ENCODE data around the gene IGFBP3.

The IGFBP3 gene

GRCh38 chr7:45869426-45869825 is 51.6 kb downstream of the IGFBP3 start:
- no peak overlapping the region for H3K4me3 ChIP-seq (ENCODE audit: low read depth in 1 of 5, low read length in 5 of 5)
- H3K4me1 ChIP-seq (ENCODE audit: control insufficient read depth in 5 of 5, insufficient read depth in 5 of 5, low read length in 5 of 5), result no peaks in the 10 kb centered on the region
- H3K9me3 ChIP-seq (ENCODE audit: control insufficient read depth in 5 of 5, low read length in 5 of 5), result peaks cover 0 to 7% (median 5%) of the 10 kb centered on the region in 5 donors
- no peak overlapping the region for H3K9ac ChIP-seq (ENCODE audit: low read length in 5 of 5)
- H3K27me3 ChIP-seq (ENCODE audit: control insufficient read depth in 5 of 5, insufficient read depth in 4 of 5, low read length in 5 of 5), result peaks cover 0 to 4% (median 1%) of the 10 kb centered on the region in 5 donors
- no peaks in the 10 kb centered on the region for H3K36me3 ChIP-seq (ENCODE audit: control insufficient read depth in 5 of 5, insufficient read depth in 5 of 5, low read length in 5 of 5)
- H3K27ac ChIP-seq (ENCODE audit: low read depth, low read length), result no peak overlapping the region

GRCh38 chr7:45867471-45867870 is 53.6 kb downstream of the IGFBP3 start:
- Histone ChIP-seq H3K27me3 (ENCODE audit: control insufficient read depth in 5 of 5, insufficient read depth in 4 of 5, low read length in 5 of 5) (peaks cover 0 to 14% (median 7%) of the 10 kb centered on the region in 5 donors), H3K9ac (ENCODE audit: low read length in 5 of 5) (no peak overlapping the region), H3K4me3 (ENCODE audit: low read depth in 1 of 5, low read length in 5 of 5) (no peak overlapping the region), H3K9me3 (ENCODE audit: control insufficient read depth in 5 of 5, low read length in 5 of 5) (peaks cover 0 to 7% (median 5%) of the 10 kb centered on the region in 5 donors), H3K27ac (ENCODE audit: low read depth, low read length) (no peak overlapping the region), H3K4me1 (ENCODE audit: control insufficient read depth in 5 of 5, insufficient read depth in 5 of 5, low read length in 5 of 5) (no peaks in the 10 kb centered on the region), H3K36me3 (ENCODE audit: control insufficient read depth in 5 of 5, insufficient read depth in 5 of 5, low read length in 5 of 5) (no peaks in the 10 kb centered on the region)

- no peaks in the 10 kb centered on the region for H3K4me1 ChIP-seq (ENCODE audit: control insufficient read depth in 5 of 5, insufficient read depth in 5 of 5, low read length in 5 of 5)
Observed at GRCh38 chr7:45865594-45866410, 55.3 kb downstream of the IGFBP3 start.

DNA sequence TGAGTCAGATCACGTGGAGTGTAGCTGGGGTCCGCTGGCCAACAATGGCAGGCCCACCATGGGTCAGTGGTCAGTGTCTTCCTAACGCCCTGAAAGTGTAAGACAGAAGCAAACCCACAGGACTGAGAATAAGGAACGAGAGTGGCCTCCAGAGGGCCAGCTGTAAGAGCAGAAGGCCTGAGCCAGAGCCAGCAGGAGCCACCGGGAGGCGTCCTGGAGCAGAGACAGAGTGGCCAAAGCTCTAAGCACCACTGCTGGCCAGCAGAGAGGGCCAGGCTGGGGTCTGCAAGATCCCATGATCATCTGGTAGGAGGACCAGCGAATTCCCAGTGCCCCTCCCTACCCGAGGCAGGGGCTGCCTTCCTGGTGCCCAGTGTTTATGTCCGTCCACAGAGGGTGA is 57.4 kb downstream of the IGFBP3 start:
- Histone ChIP-seq H3K27me3 (ENCODE audit: control insufficient read depth in 5 of 5, insufficient read depth in 4 of 5, low read length in 5 of 5) (peaks cover 0 to 23% (median 7%) of the 10 kb centered on the region in 5 donors), H3K36me3 (ENCODE audit: control insufficient read depth in 5 of 5, insufficient read depth in 5 of 5, low read length in 5 of 5) (no peaks in the 10 kb centered on the region), H3K4me1 (ENCODE audit: control insufficient read depth in 5 of 5, insufficient read depth in 5 of 5, low read length in 5 of 5) (no peaks in the 10 kb centered on the region), H3K9ac (ENCODE audit: low read length in 5 of 5) (no peak overlapping the region), H3K4me3 (ENCODE audit: low read depth in 1 of 5, low read length in 5 of 5) (no peak overlapping the region), H3K9me3 (ENCODE audit: control insufficient read depth in 5 of 5, low read length in 5 of 5) (peaks cover 0 to 7% (median 5%) of the 10 kb centered on the region in 5 donors), H3K27ac (ENCODE audit: low read depth, low read length) (no peak overlapping the region)

More at GRCh38 chr7:45865594-45866410, 55.3 kb downstream of the IGFBP3 start:
- H3K27ac ChIP-seq (ENCODE audit: low read depth, low read length), result no peak overlapping the region
- H3K36me3 ChIP-seq (ENCODE audit: control insufficient read depth in 5 of 5, insufficient read depth in 5 of 5, low read length in 5 of 5), result no peaks in the 10 kb centered on the region
- peaks cover 0 to 7% (median 5%) of the 10 kb centered on the region in 5 donors for H3K9me3 ChIP-seq (ENCODE audit: control insufficient read depth in 5 of 5, low read length in 5 of 5)
- H3K9ac ChIP-seq (ENCODE audit: low read length in 5 of 5), result no peak overlapping the region
- peaks cover 0 to 21% (median 7%) of the 10 kb centered on the region in 5 donors for H3K27me3 ChIP-seq (ENCODE audit: control insufficient read depth in 5 of 5, insufficient read depth in 4 of 5, low read length in 5 of 5)
- H3K4me3 ChIP-seq (ENCODE audit: low read depth in 1 of 5, low read length in 5 of 5), result no peak overlapping the region
